ENCODE measurements around the gene S100A13.
"Not testable (repeated sequence)": the region's sequence is repeated elsewhere in the genome, so short reads cannot be mapped to it uniquely, and the experiment has no call there.

Gene S100A13

GRCh38 chr1:153655333-153655732 lies 28.0 kb upstream of the S100A13 start:
- Mint-ChIP-seq H3K4me1 (peaks cover 17% of the 10 kb centered on the region), H3K36me3 (peaks cover 3% of the 10 kb centered on the region), H3K9me3 (no peaks in the 10 kb centered on the region), H3K27ac (no peak overlapping the region), H3K4me3 (no peak overlapping the region)
- no peak for DNase-seq (ENCODE audit: low spot score in 2 of 2)
- ATAC-seq = no peak

DNA sequence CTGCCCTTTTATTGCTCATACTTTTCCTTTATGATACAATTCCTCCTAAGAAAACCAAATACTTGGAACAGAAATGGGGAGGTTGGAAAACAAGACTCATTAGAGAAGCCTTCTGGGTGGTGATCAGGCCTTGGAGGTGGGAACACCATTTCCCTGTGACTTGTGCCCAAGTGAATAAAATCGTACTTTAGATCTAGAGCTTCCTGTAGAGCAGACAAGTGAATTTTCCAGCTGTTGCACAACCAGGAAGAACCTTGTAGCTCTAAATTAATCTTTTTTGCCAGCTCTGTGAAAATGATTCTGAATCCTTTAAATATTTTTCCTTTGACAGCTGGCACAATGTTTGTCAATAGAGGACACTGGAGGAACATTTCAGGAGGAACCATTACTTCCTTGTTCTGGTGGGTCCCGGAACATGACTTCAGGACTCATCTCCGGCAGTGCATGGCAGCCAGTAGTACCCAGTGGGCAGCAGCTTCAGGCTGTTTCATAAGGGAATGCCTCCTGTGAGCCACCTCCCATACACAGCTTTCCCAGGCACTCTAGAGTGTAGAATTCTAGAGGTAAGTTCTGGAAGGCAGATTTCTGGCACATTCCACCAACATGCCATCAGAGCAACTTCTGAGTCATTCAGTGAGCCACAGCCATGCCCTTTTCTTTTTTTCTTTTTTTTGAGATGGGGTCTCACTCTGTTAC lies 25.6 kb upstream of the S100A13 start:
- Mint-ChIP-seq H3K4me1 (peaks cover 13% of the 10 kb centered on the region), H3K9me3 (no peaks in the 10 kb centered on the region), H3K36me3 (peaks cover 19% of the 10 kb centered on the region), H3K4me3 (no peak overlapping the region), H3K27ac (no peak overlapping the region)
- DNase-seq (ENCODE audit: low spot score in 2 of 2) (no peak), ATAC-seq (no peak)

DNA sequence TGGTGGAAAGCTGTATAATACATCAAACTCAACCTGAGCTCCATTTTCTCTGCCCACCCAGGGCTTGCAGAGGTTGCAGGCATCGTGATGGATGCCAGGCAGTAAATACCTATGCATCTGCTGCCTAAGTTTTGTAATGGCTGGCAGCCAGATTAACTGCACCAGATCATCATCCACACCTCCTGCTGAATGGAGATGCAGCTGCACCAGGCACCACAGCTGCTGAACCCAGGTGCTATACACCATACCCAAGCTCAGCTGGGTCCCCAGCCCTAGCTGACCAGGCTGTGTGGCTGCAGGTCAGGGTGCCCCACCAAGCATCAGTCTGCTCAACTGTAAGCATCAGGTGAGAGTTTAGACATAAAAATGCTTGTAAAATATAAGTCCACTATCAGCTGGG lies 24.5 kb upstream of the S100A13 start:
- Mint-ChIP-seq H3K4me3 (no peak overlapping the region), H3K36me3 (peaks cover 26% of the 10 kb centered on the region), H3K27ac (no peak overlapping the region), H3K4me1 (peaks cover 22% of the 10 kb centered on the region), H3K9me3 (no peaks in the 10 kb centered on the region)
- no peak for ATAC-seq
- DNase-seq (ENCODE audit: low spot score in 2 of 2) = no peak

GRCh38 chr1:153649863-153650235 lies 22.5 kb upstream of the S100A13 start:
- H3K9me3 Mint-ChIP-seq = no peaks in the 10 kb centered on the region
- H3K36me3 Mint-ChIP-seq = peaks cover 46% of the 10 kb centered on the region
- no peak overlapping the region for H3K4me3 Mint-ChIP-seq

DNA sequence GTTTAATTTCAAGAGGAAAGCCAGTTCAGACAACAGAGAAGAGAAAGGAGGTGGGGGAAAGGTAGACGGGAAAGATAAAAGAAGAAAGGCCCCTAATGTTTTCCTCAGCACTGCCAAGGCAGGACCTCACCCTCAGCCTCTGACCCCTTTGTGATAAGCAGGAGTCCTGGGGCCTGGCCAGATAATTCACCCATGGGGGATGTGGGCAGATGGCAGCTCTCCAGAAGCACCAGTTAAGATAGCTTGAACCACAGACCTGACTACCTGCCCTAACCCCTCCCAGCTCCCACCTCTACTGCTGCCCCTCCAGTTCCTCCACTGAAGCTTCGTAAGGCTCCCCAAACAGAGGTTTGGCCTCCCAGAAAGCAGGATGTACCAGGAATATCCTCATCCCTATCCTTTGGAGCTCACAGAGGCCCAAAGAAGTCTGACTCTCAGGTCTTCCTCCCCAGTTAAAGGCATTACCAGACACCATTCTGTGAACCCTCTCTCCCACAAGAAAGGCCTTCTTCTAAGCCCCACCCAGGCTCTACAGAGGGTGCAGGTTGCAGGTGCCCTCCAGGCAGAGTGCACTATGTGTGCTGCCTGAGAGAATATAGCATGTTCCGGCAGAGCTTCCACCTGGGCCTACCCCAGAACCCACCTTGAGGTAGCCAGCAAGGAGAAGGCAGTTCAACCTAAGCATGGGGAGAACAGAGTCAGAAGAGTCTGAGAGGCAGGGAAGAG lies 22.0 kb upstream of the S100A13 start:
- H3K36me3 Mint-ChIP-seq = peaks cover 51% of the 10 kb centered on the region
- no peak overlapping the region for H3K4me3 Mint-ChIP-seq
- H3K4me1 Mint-ChIP-seq = peaks cover 34% of the 10 kb centered on the region
- H3K9me3 Mint-ChIP-seq = no peaks in the 10 kb centered on the region
- ATAC-seq = no peak
- H3K27ac Mint-ChIP-seq = peak overlapping the region; percentile 87
- DNase-seq (ENCODE audit: low spot score in 2 of 2) = no peak

More at GRCh38 chr1:153649863-153650235, 22.5 kb upstream of the S100A13 start:
- peak overlapping the region; percentile 87 for H3K27ac Mint-ChIP-seq
- ATAC-seq (no peak), DNase-seq (ENCODE audit: low spot score in 2 of 2) (no peak)
- H3K4me1 Mint-ChIP-seq = peaks cover 34% of the 10 kb centered on the region

GRCh38 chr1:153648000-153648643 lies 20.8 kb upstream of the S100A13 start:
- DNase-seq (ENCODE audit: low spot score in 2 of 2) (no peak), ATAC-seq (no peak)
- peaks cover 63% of the 10 kb centered on the region for H3K36me3 Mint-ChIP-seq
- H3K9me3 Mint-ChIP-seq = no peaks in the 10 kb centered on the region
- H3K4me1 Mint-ChIP-seq = peaks cover 44% of the 10 kb centered on the region
- H3K27ac Mint-ChIP-seq = peak overlapping the region; percentile 87
- no peak overlapping the region for H3K4me3 Mint-ChIP-seq

- Mint-ChIP-seq H3K4me1 (peaks cover 49% of the 10 kb centered on the region), H3K27ac (peak overlapping the region; percentile 87), H3K9me3 (no peaks in the 10 kb centered on the region), H3K4me3 (no peak overlapping the region), H3K36me3 (peaks cover 71% of the 10 kb centered on the region)
- DNase-seq (ENCODE audit: low spot score in 2 of 2) = no peak
- no peak for ATAC-seq
Observed at GRCh38 chr1:153647346-153647714, 20.0 kb upstream of the S100A13 start.

- ATAC-seq (no peak), DNase-seq (ENCODE audit: low spot score in 2 of 2) (no peak)
- Mint-ChIP-seq H3K4me1 (peaks cover 54% of the 10 kb centered on the region), H3K9me3 (no peaks in the 10 kb centered on the region), H3K4me3 (no peak overlapping the region), H3K27ac (peak overlapping the region; percentile 87), H3K36me3 (peaks cover 76% of the 10 kb centered on the region)
Observed at GRCh38 chr1:153646672-153647345, 19.5 kb upstream of the S100A13 start.

DNA sequence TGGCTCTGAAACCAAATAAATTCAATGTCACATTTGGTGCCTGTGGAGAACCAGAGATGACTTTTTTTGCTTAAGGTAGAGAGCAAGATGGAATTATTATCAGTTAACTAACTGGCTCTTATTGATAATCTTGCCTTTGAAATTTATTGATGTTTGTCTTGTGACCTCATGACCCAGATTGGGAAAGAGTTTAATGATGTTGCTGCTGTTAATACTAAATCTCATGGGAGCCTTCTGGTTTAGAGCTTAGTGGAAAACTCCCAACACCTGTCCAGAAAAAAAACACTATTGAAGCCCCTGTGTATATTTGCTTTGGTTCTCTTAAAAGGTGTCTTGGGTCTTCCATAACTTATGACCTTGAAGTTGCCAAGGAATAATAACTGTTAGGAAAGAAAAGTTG lies 16.5 kb upstream of the S100A13 start:
- Mint-ChIP-seq H3K36me3 (peaks cover 92% of the 10 kb centered on the region), H3K4me1 (peaks cover 45% of the 10 kb centered on the region), H3K4me3 (no peak overlapping the region), H3K27ac (peak overlapping the region; percentile 38), H3K9me3 (no peaks in the 10 kb centered on the region)
- DNase-seq (ENCODE audit: low spot score in 2 of 2) = no peak
- ATAC-seq = no peak

- H3K4me3 Mint-ChIP-seq = no peak overlapping the region
- no peaks in the 10 kb centered on the region for H3K9me3 Mint-ChIP-seq
- peaks cover 94% of the 10 kb centered on the region for H3K36me3 Mint-ChIP-seq
- peak overlapping the region; percentile 38 for H3K27ac Mint-ChIP-seq
- ATAC-seq = no peak
- DNase-seq (ENCODE audit: low spot score in 2 of 2) = no peak
- H3K4me1 Mint-ChIP-seq = peaks cover 45% of the 10 kb centered on the region
Observed at GRCh38 chr1:153643100-153643499, 15.8 kb upstream of the S100A13 start.

DNA sequence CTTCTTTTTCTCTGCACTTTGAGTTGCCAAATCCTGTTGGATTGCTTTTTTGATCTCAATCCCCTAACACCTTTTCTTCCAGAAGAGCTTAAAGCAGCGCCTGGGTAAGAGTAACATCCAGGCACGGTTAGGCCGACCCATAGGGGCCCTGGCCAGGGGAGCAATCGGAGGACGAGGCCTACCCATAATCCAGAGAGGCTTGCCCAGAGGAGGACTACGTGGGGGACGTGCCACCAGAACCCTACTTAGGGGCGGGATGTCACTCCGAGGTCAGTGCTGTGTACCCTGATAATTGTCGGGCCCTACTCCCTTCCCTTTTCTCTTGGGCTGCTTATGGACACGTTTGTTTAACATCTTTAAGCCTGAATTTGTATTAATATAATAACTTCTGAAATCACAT lies 14.9 kb upstream of the S100A13 start:
- Mint-ChIP-seq H3K36me3 (peaks cover 100% of the 10 kb centered on the region), H3K9me3 (no peaks in the 10 kb centered on the region), H3K4me3 (no peak overlapping the region), H3K27ac (peak overlapping the region; percentile 38), H3K4me1 (peaks cover 44% of the 10 kb centered on the region)
- DNase-seq (ENCODE audit: low spot score in 2 of 2) (no peak), ATAC-seq (no peak)

DNA sequence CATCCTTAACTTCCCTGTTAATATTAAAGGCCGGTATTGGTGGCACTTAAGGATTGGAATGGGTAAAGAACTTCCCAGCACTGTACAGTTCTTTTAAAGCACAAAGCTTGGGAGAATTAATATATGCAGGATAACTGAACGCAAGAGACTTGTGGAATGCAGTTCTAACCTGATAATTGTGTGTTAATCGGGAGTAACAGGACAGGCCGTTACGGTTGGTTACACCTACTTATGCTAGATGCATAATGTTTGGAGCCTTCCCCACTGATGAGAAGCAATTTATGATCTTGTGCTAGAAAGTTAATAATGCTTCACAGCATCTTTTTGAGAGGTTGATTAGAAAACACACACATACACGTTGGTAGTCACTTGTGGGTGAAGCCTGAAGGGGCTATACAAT lies 13.6 kb upstream of the S100A13 start:
- DNase-seq (ENCODE audit: low spot score in 2 of 2) = no peak
- Mint-ChIP-seq H3K9me3 (no peaks in the 10 kb centered on the region), H3K4me3 (no peak overlapping the region), H3K4me1 (peaks cover 41% of the 10 kb centered on the region), H3K27ac (peak overlapping the region; percentile 38), H3K36me3 (peaks cover 100% of the 10 kb centered on the region)
- no peak for ATAC-seq

DNA sequence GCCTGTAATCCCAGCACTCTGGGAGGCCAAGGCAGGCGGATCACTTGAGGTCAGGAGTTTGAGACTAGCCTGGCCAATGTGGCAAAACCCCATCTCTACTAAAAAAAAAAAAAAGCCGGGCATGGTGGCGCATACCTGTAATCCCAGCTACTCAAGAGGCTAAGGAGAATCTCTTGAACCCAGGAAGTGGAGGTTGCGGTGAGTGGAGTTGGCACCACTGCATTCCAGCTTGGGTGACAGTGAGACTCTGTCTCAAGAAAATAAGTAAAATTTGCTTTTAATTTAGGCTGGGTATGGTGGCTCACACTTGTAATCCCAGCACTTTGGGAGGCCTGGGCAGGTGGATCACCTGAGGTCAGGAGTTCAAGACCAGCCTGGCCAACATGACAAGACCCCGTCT lies 12.9 kb upstream of the S100A13 start:
- not testable (repeated sequence) for H3K9me3 Mint-ChIP-seq; H3K4me3 Mint-ChIP-seq; ATAC-seq; DNase-seq (ENCODE audit: low spot score in 2 of 2)
- Mint-ChIP-seq H3K27ac (peak overlapping the region; percentile 32), H3K4me1 (peaks cover 34% of the 10 kb centered on the region), H3K36me3 (peaks cover 100% of the 10 kb centered on the region)

- H3K4me1 Mint-ChIP-seq = peaks cover 34% of the 10 kb centered on the region
Observed at GRCh38 chr1:153639280-153639679, 12.0 kb upstream of the S100A13 start.

DNA sequence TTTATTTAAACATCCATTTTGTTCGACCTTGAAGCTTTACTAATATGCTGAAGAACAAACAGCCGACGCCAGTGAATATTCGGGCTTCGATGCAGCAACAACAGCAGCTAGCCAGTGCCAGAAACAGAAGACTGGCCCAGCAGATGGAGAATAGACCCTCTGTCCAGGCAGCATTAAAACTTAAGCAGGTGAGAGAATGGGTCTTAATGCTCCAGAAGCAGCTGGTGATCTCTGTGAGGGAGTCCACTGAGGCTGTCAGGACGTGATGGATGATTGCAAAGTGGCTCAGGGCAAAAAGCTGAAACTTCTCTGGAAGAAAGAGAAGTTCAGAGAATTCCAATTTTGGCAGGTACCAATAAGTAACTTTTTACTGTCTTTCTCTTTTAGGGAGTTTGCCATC lies 11.0 kb upstream of the S100A13 start:
- H3K4me1 Mint-ChIP-seq = peaks cover 32% of the 10 kb centered on the region
- no peak overlapping the region for H3K4me3 Mint-ChIP-seq
- H3K9me3 Mint-ChIP-seq = no peaks in the 10 kb centered on the region
- H3K36me3 Mint-ChIP-seq = peaks cover 97% of the 10 kb centered on the region
- DNase-seq (ENCODE audit: low spot score in 2 of 2) (no peak), ATAC-seq (no peak)
- H3K27ac Mint-ChIP-seq = peak overlapping the region; percentile 51

More at GRCh38 chr1:153639280-153639679, 12.0 kb upstream of the S100A13 start:
- H3K27ac Mint-ChIP-seq = no peak overlapping the region
- no peaks in the 10 kb centered on the region for H3K9me3 Mint-ChIP-seq
- peaks cover 100% of the 10 kb centered on the region for H3K36me3 Mint-ChIP-seq
- no peak overlapping the region for H3K4me3 Mint-ChIP-seq
- ATAC-seq (no peak), DNase-seq (ENCODE audit: low spot score in 2 of 2) (no peak)
